HG02870 (cell line): ENCODE measurements around the gene DNAJC3.

Experiments used
- ATAC-seq: cut with Tn5 transposase; IDR thresholded peaks from one replicate; pipeline ENCODE4 v1.9.1; 2021; ENCODE audit warnings: mild to moderate bottlenecking, moderate library complexity; ENCODE audit not compliant: unreplicated experiment

Gene DNAJC3, protein sequence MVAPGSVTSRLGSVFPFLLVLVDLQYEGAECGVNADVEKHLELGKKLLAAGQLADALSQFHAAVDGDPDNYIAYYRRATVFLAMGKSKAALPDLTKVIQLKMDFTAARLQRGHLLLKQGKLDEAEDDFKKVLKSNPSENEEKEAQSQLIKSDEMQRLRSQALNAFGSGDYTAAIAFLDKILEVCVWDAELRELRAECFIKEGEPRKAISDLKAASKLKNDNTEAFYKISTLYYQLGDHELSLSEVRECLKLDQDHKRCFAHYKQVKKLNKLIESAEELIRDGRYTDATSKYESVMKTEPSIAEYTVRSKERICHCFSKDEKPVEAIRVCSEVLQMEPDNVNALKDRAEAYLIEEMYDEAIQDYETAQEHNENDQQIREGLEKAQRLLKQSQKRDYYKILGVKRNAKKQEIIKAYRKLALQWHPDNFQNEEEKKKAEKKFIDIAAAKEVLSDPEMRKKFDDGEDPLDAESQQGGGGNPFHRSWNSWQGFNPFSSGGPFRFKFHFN

DNA sequence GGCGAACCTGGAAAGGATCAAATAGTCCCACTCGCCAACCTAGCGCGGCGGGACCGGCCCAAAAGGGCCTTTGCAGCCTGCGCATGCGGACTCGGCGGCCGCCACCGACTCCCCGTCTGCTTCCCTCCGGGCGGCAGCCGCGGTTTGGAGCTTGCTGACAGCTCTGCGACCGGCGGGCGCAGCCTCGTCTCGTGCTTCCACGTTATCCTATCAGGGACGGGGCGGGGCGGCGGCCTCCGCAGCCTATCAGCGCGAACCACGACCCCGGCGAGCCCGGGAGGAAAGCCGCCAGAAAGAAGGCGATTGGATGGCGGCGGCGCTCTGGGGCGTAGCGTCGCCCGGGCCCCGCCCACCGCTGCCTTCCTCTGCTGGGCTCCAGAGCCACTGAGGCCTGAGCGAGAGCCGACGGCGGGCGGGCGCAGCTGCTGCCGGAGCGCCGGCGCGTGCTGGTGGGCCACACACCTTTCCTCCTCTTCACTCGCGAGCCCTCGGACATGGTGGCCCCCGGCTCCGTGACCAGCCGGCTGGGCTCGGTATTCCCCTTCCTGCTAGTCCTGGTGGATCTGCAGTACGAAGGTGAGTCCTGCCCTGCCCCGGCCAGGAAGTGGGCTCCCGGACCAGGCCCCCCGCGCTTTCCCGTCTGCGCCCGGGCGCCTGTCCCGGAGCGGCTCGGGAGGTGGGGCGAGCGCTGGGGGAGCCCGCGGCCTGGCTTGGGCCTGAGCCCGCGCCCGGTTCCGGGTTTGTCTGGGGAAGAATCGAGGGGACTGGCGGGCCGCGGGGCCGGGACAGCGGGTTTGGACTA is at the start of gene DNAJC3:
TSS of gene DNAJC3 (plus strand) at position 378 of the 802 bp plus-strand sequence. CDS start at position 495, 117 bp downstream.
- ATAC-seq: peak; percentile 89

DNA sequence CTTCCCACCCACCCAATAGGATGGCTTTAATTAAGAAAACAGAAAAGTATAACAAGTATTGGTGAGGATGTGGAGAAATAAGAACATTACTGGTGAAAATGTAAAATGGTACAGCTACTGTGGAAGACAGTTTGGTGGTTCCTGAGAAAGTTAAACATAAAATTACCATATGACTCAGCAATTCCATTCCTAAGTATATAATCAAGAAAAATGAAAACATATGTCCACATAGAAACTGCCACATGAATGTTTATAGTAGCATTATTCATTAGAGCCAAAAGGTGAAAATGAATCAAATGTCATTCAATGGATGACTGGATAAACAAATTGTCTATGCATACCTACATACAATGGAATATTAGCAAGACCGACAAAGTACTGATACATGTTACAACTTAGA is 49.3 kb upstream of the DNAJC3 start:
- no peak for ATAC-seq

- ATAC-seq: no peak
Measured at GRCh38 chr13:95628488-95628887, 48.5 kb upstream of the DNAJC3 start.

DNA sequence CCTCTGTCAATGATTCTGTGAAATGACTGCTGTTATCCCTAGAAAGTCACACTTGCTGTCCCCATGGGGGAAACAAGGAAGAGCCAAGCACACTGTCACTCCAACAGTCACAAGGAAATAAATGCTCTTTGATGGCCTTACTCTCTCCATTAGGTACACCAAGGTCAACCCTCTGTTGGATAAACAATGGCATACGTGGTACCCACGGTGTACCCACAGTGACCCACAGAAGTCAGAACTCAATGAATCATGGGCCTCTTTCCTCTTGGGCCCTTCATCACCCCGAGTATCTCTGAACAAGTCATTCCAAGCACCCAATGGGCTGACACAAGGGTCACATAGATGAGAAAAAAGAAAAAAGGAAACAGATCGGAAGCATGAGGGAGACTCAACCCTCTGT is 47.9 kb upstream of the DNAJC3 start:
- ATAC-seq: no peak

GRCh38 chr13:95630593-95630992 is 46.3 kb upstream of the DNAJC3 start:
- ATAC-seq: peak; percentile 65

DNA sequence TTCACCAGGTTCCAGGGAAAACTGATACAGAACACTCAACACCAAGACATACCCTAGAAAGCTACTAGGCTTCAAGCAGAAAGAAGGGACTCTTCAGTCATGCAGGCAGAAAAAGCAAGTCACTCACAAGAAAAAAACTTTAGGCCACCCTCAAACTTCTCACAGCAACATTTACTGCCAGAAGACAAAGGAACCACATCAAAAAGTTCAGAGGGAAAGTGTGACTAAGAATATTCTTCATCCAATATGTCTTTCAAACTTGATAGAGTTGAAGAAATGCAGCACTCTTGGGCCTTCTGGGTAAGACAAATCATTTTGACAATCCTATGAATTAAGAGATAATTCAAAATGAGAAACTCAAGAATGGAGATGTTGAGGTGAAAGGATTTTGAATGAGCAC is 40.1 kb upstream of the DNAJC3 start:
- no peak for ATAC-seq

GRCh38 chr13:95641291-95642027 is 35.5 kb upstream of the DNAJC3 start:
- ATAC-seq: no peak

DNA sequence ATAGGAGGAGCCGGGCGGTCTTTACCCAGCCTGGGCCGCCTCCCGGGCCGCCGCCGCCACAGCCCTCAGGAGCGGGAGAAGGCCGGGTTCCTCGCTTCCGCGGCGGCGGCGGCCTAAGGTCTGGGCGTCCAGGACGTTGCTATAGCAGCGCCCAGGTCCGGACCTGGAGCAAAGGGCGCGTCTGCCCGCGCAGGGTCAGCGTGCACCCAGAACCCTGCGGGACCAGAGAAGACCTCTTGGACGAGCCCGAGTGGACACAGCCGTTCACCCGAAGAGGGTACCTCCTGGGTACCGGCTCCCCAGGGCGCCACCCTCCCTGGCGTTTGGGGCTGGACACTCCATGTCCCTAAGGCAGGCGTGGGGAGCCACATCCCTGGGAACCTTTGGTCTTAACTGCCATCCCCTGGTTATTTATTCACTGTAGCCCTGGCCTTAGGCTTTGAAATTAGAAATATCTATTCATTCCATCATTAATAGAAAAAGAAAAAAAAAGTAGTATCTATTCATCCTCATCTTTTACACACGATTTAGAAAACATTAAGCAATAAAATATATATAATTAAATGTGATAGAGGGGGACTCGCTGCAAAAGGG is 34.8 kb upstream of the DNAJC3 start:
- ATAC-seq: no peak

GRCh38 chr13:95642999-95643398 is 33.9 kb upstream of the DNAJC3 start:
- ATAC-seq: no peak

- ATAC-seq: no peak
Measured at GRCh38 chr13:95643571-95643935, 33.4 kb upstream of the DNAJC3 start.

GRCh38 chr13:95643936-95644598 is 32.9 kb upstream of the DNAJC3 start:
- ATAC-seq: no peak

GRCh38 chr13:95644601-95645052 is 32.3 kb upstream of the DNAJC3 start, which contains the start of gene DZIP1:
Gene DZIP1 (minus strand): TSS chr13:95644706. CDS start chr13:95642029, 2,677 bp downstream.
- no peak for ATAC-seq

- no peak for ATAC-seq
Measured at GRCh38 chr13:95647321-95647720, 29.6 kb upstream of the DNAJC3 start.

DNA sequence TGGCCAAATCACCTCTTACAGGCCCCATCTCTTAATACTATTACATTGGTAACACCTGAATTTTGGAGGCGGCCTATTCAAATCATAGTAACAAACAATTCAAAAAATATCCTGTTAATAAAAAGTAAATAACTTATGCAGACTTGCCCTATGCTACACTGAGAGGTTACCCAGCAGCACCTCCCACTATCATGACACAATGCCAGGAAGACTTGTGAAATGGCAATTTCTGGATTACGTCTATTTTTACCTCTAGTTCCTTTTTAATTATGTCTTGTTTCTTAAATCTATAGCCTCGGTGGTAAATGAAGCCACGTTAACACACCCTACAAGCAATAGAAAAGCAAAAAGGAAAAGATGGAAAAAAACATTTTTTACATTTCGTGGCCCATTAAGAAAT is 26.2 kb upstream of the DNAJC3 start:
- ATAC-seq: no peak

DNA sequence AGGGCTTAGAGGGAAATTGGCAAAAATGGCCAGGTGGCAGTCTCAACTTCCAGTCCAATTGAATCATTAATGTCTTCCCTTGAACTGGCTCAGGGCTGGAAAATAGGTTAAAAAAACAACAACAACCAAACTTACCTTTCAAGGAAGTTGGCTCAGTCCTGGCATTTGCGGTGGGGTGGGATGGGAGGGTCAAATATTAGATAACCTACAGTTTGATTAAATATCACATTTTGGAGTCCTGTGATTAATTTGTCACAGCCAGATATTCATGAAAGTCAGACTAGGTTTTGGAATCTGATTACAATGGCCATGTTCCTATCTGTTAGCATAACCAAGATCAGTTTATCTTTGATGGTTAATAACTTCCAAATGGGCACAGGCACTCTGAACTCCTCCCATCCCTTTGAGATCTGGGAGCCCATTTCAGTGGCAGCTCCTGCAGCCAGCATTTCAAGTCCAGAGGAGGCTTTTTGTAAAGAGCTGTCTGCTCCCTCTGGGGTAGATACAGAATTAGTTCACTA is 24.6 kb upstream of the DNAJC3 start:
- no peak for ATAC-seq

GRCh38 chr13:95652821-95653220 is 24.1 kb upstream of the DNAJC3 start:
- no peak for ATAC-seq

- no peak for ATAC-seq
Measured at GRCh38 chr13:95656386-95657015, 20.4 kb upstream of the DNAJC3 start.

DNA sequence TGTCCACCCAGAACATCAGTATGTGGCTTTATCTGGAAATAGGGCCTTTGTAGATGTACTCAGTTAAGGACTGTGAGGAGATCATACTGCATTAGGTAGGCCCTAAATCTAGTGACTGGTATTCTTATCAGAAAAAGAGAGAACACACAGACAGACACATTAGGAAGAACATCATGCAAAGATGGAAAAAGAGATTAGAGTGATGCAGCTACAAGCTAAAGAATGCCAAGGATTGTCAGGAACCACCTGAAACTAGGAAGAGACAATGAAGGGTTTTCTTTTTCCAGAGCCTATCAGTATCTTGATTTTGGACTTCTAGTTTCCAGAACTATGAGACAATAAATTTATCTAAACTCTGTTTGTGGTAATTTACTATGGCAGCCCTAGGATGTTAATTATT is 17.4 kb upstream of the DNAJC3 start:
- no peak for ATAC-seq

DNA sequence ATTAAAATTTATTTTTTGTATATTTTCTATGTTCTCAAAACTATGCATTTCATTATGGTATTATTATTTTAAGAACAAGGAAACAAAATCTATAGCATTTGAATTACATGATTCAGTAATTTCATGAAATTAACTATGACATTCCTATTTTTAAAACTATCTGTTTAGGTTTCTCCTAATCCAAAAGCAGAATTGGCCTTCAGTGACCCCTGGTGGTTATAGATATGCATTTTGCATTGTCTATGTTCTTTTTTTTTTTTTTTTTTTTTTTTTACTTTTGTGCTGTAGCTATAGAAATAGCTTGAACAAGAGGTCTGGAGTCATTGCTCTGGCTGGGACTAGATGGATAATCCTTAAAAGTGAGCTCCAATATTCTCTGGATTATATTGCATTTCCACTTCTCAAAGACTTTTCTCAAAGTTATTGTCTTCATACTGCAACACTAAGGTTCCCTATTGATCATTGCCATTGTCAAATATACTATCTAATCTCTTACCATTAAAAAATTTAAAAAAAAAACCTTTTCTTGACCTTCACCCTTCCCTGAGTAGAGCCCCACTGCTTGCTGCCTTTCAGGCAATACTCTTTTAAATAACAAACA is 15.9 kb upstream of the DNAJC3 start:
- ATAC-seq: peak; percentile 51
